Adrenal gland (tissue), 12 donors: Measurements from ENCODE around the gene USP11. TPM values are rescaled to one million over a fixed set of nuclear protein-coding genes. Genes with fewer than 3 reads are reported as not detected.

ENCODE experiments used
- DNase-seq, 7 donors: peaks; one replicate each; pipeline ENCODE4 v3.0.0-alpha.2; 2019 to 2020
- H3K27ac ChIP-seq, 5 donors: fragments of 200-600 bp; sonication (generic) in 4 of 5; 1 replicate in 3 of 5; 2 replicates in 2 of 5; pipeline versions ENCODE4 v1.5.1 to v1.8.0; 2016 to 2020; ENCODE audit warnings: mild to moderate bottlenecking in 1 of 5
- H3K27me3 ChIP-seq: fragments of 200-600 bp; 2 replicates; pipeline ENCODE4 v1.8.0; 2021
- H3K36me3 ChIP-seq, 2 donors: fragments of 200-600 bp; replicated peaks in 1 of 2; 1 replicate in 1 of 2; 2 replicates in 1 of 2; pipeline versions ENCODE4 v1.5.1 to v1.8.0; 2018 to 2022
- H3K4me1 ChIP-seq, 2 donors: fragments of 200-600 bp; replicated peaks in 1 of 2; 1 replicate in 1 of 2; 2 replicates in 1 of 2; pipeline versions ENCODE4 v1.5.1 to v1.8.0; 2018 to 2021
- H3K4me3 ChIP-seq, 4 donors: fragments of 200-600 bp; sonication (generic) in 3 of 4; one replicate each; pipeline ENCODE4 v1.5.1; 2016 to 2018
- H3K9me3 ChIP-seq, 3 donors: fragments of 200-600 bp; sonication (generic) in 1 of 3; replicated peaks in 1 of 3; 1 replicate in 2 of 3; 2 replicates in 1 of 3; pipeline versions ENCODE4 v1.5.1 to v1.8.0; 2016 to 2021
- CTCF ChIP-seq, 6 experiments: fragments of 450-650 bp in 4 of 6; fragments of 200-600 bp in 2 of 6; sonication (generic) in 1 of 6; IDR thresholded peaks; 1 replicate in 5 of 6; 2 replicates in 1 of 6; pipeline versions ENCODE4 v1.5.1 to v1.8.0; 2016 to 2021; ENCODE audit warnings: antibody characterized with exemption in 6 of 6, mild to moderate bottlenecking in 2 of 6, moderate library complexity in 1 of 6
- POLR2A ChIP-seq, 2 donors: fragments of 450-650 bp; IDR thresholded peaks; one replicate each; pipeline ENCODE4 v1.6.1; 2017; ENCODE audit warnings: antibody characterized with exemption in 2 of 2, mild to moderate bottlenecking in 2 of 2, moderate library complexity in 1 of 2
- WGBS, 4 donors: extraction: QIAGEN DNeasy Blood & Tissue Kit in 2 of 4; methylation state at CpG; one replicate each; pipeline versions ENCODE4 v1.1.5 to v1.1.7; 2013 to 2017; 5-methylcytosine and 5-hydroxymethylcytosine counted together
- intact Hi-C, 2 donors: fragments of 100-400 bp; cut with DNase I; formaldehyde crosslinking; loops; one replicate each; pipeline versions ENCODE4 v1.14.1 to v1.15.0; 2022 to 2023
- polyA plus RNA-seq, 3 donors: library from polyadenylated mRNA; stranded (reverse); fragments of 200-250 nt in 2 of 3; fragments of 350-450 nt in 1 of 3; fragmentation: Illumina TruSeq in 1 of 3; extraction: RNeasy Lipid Tissue Mini Kit (QIAGEN cat#74804) in 1 of 3; gene quantifications; one replicate each; pipeline ENCODE4 v1.2.3, GENCODE V29; 2013 to 2014
- total RNA-seq, 9 donors: library from RNA; depleted of rRNA in 4 of 9; stranded (reverse); fragments of >200 nt in 4 of 9; fragments of 120-200 nt in 1 of 9; fragmentation: NEBNext Ultra II Directional in 1 of 9; extraction: Animal tissue kit (Norgen Biotek cat#: 25700) in 1 of 9; gene quantifications; one replicate each; pipeline versions ENCODE4 v1.1.0 to v1.2.4, GENCODE V29; 2013 to 2023
- donor health status: healthy with polysubstance abuse.
- donor health status: Bipolar disorder and iron deficiency.
- donor health status: DM: yes; HTN: yes; CAD: no.
- donor health status: DM: no; HTN: no; CAD: no.
- donor health status: DM: no; HTN: no; CAD: no.
- donor health status: DM: yes; HTN: yes; CAD: no.

The USP11 gene
- total and polyA plus RNA-seq, 12 donors = 27.4 to 63.0 (median 52.1) TPM

GRCh38 chrX:47199286-47199685, 33.5 kb upstream of the USP11 start:
- H3K27me3 ChIP-seq = no peaks in the 10 kb centered on the region
- DNase-seq = no peak
- 81 to 93% (median 86%) methylated on average over 8 to 10 of the region's 10 CpGs for WGBS, 4 donors
- H3K4me3 ChIP-seq = no peak overlapping the region
- intact Hi-C loops = loop anchor here in 1 of 2 donors (10.0 kb wide), 2 partner anchors 186 to 326 kb away; no protein-coding TSS in a partner anchor
- no peaks in the 10 kb centered on the region for H3K9me3 ChIP-seq
- H3K27ac ChIP-seq = peak overlapping the region in 3 of 5 donors; percentile 37 to 74 (median 47)
- H3K4me1 ChIP-seq = peaks cover 38 to 44% of the 10 kb centered on the region in 2 donors
- H3K36me3 ChIP-seq = peaks cover 0 to 59% of the 10 kb centered on the region in 2 donors
- TF ChIP-seq POLR2A (IDR thresholded peaks at IDR 0.05) (no peak), CTCF (IDR thresholded peaks at IDR 0.05) (no peak)

- intact Hi-C loops = no loop called here
- WGBS, 4 donors = 31 to 87% (median 69%) methylated on average over 2 to 9 of the region's 9 CpGs
- H3K36me3 ChIP-seq = peaks cover 0 to 72% of the 10 kb centered on the region in 2 donors
- TF ChIP-seq POLR2A (IDR thresholded peaks at IDR 0.05) (no peak), CTCF (IDR thresholded peaks at IDR 0.05) (peak in 3 of 6 experiments; percentile 22 to 34 (median 27))
- peak in 6 of 7 donors; percentile 51 to 70 (median 69) for DNase-seq
- H3K27ac ChIP-seq = peak overlapping the region in 3 of 5 donors; percentile 26 to 60 (median 47)
- H3K9me3 ChIP-seq = no peaks in the 10 kb centered on the region
- no peak overlapping the region for H3K4me3 ChIP-seq
- peaks cover 27 to 34% of the 10 kb centered on the region in 2 donors for H3K4me1 ChIP-seq
- H3K27me3 ChIP-seq = no peaks in the 10 kb centered on the region
These were observed 32.2 kb upstream of the USP11 start for GRCh38 chrX:47200385-47201150.

GRCh38 chrX:47201345-47201944, 31.4 kb upstream of the USP11 start:
- TF ChIP-seq CTCF (IDR thresholded peaks at IDR 0.05) = no peak
- TF ChIP-seq POLR2A (IDR thresholded peaks at IDR 0.05) = no peak
- Histone ChIP-seq H3K27me3 (no peaks in the 10 kb centered on the region), H3K4me3 (no peak overlapping the region), H3K27ac (no peak overlapping the region), H3K36me3 (peaks cover 0 to 81% of the 10 kb centered on the region in 2 donors), H3K9me3 (no peaks in the 10 kb centered on the region), H3K4me1 (peaks cover 18 to 25% of the 10 kb centered on the region in 2 donors)
- intact Hi-C loops = no loop called here
- no peak for DNase-seq
- WGBS, 4 donors = 76 to 100% (median 89%) methylated on average over 1 to 9 of the region's 9 CpGs

GRCh38 chrX:47202316-47202715, 30.5 kb upstream of the USP11 start:
- 85 to 96% (median 93%) methylated on average over 2 to 11 of the region's 11 CpGs for WGBS, 4 donors
- H3K36me3 ChIP-seq = peaks cover 0 to 89% of the 10 kb centered on the region in 2 donors

More at GRCh38 chrX:47202316-47202715, 30.5 kb upstream of the USP11 start:
- Histone ChIP-seq H3K27me3 (no peaks in the 10 kb centered on the region), H3K4me1 (peaks cover 9 to 16% of the 10 kb centered on the region in 2 donors), H3K4me3 (no peak overlapping the region), H3K27ac (no peak overlapping the region), H3K9me3 (no peaks in the 10 kb centered on the region)
- intact Hi-C loops = no loop called here
- DNase-seq = no peak
- TF ChIP-seq POLR2A (IDR thresholded peaks at IDR 0.05) = no peak
- TF ChIP-seq CTCF (IDR thresholded peaks at IDR 0.05) = no peak
